ENCODE results near the gene GHDC. TPM values are rescaled to one million over a fixed set of nuclear protein-coding genes. Genes with fewer than 3 reads are reported as not detected.

The GHDC gene, protein sequence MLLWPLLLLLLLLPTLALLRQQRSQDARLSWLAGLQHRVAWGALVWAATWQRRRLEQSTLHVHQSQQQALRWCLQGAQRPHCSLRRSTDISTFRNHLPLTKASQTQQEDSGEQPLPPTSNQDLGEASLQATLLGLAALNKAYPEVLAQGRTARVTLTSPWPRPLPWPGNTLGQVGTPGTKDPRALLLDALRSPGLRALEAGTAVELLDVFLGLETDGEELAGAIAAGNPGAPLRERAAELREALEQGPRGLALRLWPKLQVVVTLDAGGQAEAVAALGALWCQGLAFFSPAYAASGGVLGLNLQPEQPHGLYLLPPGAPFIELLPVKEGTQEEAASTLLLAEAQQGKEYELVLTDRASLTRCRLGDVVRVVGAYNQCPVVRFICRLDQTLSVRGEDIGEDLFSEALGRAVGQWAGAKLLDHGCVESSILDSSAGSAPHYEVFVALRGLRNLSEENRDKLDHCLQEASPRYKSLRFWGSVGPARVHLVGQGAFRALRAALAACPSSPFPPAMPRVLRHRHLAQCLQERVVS
- total RNA-seq (2021) (7.5 to 11.1 TPM (median 11.1 TPM) in 3 replicates), Bru-seq, nascent RNA (percentile 35 among the genes with signal in this experiment)
- long read RNA-seq, experiment 1, transcript GHDC-207 (10 exons, 2,396 nt): major isoform, 6 of 11 reads
- long read RNA-seq, experiment 1, partial matches to known transcripts: 3 of 11 reads
- long read RNA-seq, experiment 1, other reads (novel, unspliced or antisense): 0 of 11 reads
- long read RNA-seq, experiment 2, transcript GHDC-207 (10 exons, 2,396 nt): major isoform, 5 of 22 reads
- long read RNA-seq, experiment 2, partial matches to known transcripts: 8 of 22 reads
- long read RNA-seq, experiment 2, other reads (novel, unspliced or antisense): 8 of 22 reads
- long read RNA-seq, experiment 3, partial matches to known transcripts: 0 of 4 reads
- long read RNA-seq, experiment 3, other reads (novel, unspliced or antisense): 1 of 4 reads

DNA sequence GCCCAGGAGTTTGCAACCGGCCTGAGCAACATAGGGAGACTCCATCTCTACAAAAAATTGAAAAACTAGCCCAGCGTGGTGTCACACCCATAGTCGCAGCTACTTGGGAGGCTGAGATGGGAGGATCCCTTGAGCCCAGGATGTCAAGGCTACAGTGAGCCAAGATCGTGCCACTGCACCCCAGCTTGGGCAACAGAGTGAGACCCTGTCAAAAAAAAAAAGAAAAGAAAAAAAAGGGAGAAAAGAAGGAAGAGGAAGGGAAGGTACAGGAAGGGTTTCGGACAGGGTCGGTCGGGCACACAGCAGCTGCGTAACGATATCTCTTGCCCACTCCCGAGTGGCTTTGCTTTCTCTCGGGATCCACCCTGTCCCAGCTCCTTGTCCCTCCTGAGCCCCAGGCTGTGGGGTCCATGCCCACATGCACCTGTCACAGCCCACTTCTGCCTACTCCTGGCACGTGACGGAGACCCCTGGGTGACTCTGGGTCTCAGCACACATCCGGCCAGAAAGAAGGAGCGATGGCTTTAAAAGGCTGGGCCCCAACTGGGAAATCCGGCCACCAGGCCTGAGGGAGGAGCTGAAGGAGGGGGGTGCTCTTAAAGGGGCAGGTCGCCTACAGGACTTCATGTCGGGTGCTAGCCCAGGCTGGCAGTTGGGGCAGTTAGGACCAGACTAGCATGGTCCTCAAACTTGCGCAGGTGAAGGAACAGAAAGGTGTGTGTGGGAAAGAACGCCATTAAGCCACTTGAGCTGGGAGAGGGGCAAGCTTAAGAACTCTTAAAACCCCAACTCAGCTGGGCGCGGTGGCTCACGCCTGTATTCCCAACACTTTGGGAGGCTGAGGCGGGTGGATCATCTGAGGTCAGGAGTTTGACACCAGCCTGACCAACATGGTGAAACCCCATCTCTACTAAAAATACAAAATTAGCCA, at the start of gene GHDC:
Gene GHDC (minus strand): TSS at position 526 of the 931 bp plus-strand sequence. CDS start 913 bp downstream, outside the sequence.
- no peaks in the 10 kb centered on the region for H3K27me3 Mint-ChIP-seq (ENCODE audit: low read depth)
- H3K4me3 Mint-ChIP-seq: peak within 1 kb of the TSS; percentile 63
- H3K27ac Mint-ChIP-seq: peak within 1 kb of the TSS; percentile 78; the same call in 1 of the 2 replicates
- H3K4me1 Mint-ChIP-seq: peaks cover 16% of the 10 kb centered on the region
- no peak for TF ChIP-seq ESRRA (CRISPR knock-in tag; IDR thresholded peaks at IDR 0.05; ENCODE audit: borderline replicate concordance)
- TF ChIP-seq SP1 (CRISPR knock-in tag; conservative IDR thresholded peaks at IDR 0.05): peak; percentile 96
- TF ChIP-seq, protein P1, sequence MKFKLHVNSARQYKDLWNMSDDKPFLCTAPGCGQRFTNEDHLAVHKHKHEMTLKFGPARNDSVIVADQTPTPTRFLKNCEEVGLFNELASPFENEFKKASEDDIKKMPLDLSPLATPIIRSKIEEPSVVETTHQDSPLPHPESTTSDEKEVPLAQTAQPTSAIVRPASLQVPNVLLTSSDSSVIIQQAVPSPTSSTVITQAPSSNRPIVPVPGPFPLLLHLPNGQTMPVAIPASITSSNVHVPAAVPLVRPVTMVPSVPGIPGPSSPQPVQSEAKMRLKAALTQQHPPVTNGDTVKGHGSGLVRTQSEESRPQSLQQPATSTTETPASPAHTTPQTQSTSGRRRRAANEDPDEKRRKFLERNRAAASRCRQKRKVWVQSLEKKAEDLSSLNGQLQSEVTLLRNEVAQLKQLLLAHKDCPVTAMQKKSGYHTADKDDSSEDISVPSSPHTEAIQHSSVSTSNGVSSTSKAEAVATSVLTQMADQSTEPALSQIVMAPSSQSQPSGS (CRISPR knock-in tag; IDR thresholded peaks at IDR 0.05; ENCODE audit: borderline replicate concordance, low read depth): no peak
- TF ChIP-seq, protein P2, sequence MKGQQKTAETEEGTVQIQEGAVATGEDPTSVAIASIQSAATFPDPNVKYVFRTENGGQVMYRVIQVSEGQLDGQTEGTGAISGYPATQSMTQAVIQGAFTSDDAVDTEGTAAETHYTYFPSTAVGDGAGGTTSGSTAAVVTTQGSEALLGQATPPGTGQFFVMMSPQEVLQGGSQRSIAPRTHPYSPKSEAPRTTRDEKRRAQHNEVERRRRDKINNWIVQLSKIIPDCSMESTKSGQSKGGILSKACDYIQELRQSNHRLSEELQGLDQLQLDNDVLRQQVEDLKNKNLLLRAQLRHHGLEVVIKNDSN (CRISPR knock-in tag; IDR thresholded peaks at IDR 0.05): peak; percentile 88
- no peak for TF ChIP-seq NR1H2 (CRISPR knock-in tag; IDR thresholded peaks at IDR 0.05)
- TF ChIP-seq ZNF232 (CRISPR knock-in tag; IDR thresholded peaks at IDR 0.05): no peak
- TF ChIP-seq, protein P3, sequence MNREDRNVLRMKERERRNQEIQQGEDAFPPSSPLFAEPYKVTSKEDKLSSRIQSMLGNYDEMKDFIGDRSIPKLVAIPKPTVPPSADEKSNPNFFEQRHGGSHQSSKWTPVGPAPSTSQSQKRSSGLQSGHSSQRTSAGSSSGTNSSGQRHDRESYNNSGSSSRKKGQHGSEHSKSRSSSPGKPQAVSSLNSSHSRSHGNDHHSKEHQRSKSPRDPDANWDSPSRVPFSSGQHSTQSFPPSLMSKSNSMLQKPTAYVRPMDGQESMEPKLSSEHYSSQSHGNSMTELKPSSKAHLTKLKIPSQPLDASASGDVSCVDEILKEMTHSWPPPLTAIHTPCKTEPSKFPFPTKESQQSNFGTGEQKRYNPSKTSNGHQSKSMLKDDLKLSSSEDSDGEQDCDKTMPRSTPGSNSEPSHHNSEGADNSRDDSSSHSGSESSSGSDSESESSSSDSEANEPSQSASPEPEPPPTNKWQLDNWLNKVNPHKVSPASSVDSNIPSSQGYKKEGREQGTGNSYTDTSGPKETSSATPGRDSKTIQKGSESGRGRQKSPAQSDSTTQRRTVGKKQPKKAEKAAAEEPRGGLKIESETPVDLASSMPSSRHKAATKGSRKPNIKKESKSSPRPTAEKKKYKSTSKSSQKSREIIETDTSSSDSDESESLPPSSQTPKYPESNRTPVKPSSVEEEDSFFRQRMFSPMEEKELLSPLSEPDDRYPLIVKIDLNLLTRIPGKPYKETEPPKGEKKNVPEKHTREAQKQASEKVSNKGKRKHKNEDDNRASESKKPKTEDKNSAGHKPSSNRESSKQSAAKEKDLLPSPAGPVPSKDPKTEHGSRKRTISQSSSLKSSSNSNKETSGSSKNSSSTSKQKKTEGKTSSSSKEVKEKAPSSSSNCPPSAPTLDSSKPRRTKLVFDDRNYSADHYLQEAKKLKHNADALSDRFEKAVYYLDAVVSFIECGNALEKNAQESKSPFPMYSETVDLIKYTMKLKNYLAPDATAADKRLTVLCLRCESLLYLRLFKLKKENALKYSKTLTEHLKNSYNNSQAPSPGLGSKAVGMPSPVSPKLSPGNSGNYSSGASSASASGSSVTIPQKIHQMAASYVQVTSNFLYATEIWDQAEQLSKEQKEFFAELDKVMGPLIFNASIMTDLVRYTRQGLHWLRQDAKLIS (CRISPR knock-in tag; IDR thresholded peaks at IDR 0.05; ENCODE audit: borderline replicate concordance): no peak
- TF ChIP-seq, protein P4, sequence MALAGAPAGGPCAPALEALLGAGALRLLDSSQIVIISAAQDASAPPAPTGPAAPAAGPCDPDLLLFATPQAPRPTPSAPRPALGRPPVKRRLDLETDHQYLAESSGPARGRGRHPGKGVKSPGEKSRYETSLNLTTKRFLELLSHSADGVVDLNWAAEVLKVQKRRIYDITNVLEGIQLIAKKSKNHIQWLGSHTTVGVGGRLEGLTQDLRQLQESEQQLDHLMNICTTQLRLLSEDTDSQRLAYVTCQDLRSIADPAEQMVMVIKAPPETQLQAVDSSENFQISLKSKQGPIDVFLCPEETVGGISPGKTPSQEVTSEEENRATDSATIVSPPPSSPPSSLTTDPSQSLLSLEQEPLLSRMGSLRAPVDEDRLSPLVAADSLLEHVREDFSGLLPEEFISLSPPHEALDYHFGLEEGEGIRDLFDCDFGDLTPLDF (CRISPR knock-in tag; IDR thresholded peaks at IDR 0.05): no peak
- TF ChIP-seq, protein P5, sequence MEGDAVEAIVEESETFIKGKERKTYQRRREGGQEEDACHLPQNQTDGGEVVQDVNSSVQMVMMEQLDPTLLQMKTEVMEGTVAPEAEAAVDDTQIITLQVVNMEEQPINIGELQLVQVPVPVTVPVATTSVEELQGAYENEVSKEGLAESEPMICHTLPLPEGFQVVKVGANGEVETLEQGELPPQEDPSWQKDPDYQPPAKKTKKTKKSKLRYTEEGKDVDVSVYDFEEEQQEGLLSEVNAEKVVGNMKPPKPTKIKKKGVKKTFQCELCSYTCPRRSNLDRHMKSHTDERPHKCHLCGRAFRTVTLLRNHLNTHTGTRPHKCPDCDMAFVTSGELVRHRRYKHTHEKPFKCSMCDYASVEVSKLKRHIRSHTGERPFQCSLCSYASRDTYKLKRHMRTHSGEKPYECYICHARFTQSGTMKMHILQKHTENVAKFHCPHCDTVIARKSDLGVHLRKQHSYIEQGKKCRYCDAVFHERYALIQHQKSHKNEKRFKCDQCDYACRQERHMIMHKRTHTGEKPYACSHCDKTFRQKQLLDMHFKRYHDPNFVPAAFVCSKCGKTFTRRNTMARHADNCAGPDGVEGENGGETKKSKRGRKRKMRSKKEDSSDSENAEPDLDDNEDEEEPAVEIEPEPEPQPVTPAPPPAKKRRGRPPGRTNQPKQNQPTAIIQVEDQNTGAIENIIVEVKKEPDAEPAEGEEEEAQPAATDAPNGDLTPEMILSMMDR (IDR thresholded peaks at IDR 0.05): no peak
- TF ChIP-seq SMAD4 (CRISPR knock-in tag; IDR thresholded peaks at IDR 0.05): no peak
- TF ChIP-seq, protein P6, sequence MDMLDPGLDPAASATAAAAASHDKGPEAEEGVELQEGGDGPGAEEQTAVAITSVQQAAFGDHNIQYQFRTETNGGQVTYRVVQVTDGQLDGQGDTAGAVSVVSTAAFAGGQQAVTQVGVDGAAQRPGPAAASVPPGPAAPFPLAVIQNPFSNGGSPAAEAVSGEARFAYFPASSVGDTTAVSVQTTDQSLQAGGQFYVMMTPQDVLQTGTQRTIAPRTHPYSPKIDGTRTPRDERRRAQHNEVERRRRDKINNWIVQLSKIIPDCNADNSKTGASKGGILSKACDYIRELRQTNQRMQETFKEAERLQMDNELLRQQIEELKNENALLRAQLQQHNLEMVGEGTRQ (CRISPR knock-in tag; IDR thresholded peaks at IDR 0.05): peak; percentile 85
- TF ChIP-seq PRRX2 (CRISPR knock-in tag; IDR thresholded peaks at IDR 0.05): no peak
- TF ChIP-seq FOXK1 (CRISPR knock-in tag; IDR thresholded peaks at IDR 0.05): no peak; the same call in 1 of the 2 replicates
- TF ChIP-seq ZNF121 (CRISPR knock-in tag; IDR thresholded peaks at IDR 0.05): peak; percentile 97
- TF ChIP-seq, protein P7, sequence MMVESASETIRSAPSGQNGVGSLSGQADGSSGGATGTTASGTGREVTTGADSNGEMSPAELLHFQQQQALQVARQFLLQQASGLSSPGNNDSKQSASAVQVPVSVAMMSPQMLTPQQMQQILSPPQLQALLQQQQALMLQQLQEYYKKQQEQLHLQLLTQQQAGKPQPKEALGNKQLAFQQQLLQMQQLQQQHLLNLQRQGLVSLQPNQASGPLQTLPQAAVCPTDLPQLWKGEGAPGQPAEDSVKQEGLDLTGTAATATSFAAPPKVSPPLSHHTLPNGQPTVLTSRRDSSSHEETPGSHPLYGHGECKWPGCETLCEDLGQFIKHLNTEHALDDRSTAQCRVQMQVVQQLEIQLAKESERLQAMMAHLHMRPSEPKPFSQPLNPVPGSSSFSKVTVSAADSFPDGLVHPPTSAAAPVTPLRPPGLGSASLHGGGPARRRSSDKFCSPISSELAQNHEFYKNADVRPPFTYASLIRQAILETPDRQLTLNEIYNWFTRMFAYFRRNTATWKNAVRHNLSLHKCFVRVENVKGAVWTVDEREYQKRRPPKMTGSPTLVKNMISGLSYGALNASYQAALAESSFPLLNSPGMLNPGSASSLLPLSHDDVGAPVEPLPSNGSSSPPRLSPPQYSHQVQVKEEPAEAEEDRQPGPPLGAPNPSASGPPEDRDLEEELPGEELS (CRISPR knock-in tag; IDR thresholded peaks at IDR 0.05): no peak
- no peak for TF ChIP-seq ZNF263 (CRISPR knock-in tag; IDR thresholded peaks at IDR 0.05; ENCODE audit: low read depth)
- no peak for TF ChIP-seq ZNF138 (CRISPR knock-in tag; conservative IDR thresholded peaks at IDR 0.05)
- TF ChIP-seq JAZF1 (CRISPR knock-in tag; IDR thresholded peaks at IDR 0.05): no peak
- TF ChIP-seq HMGA2 (CRISPR knock-in tag; IDR thresholded peaks at IDR 0.05): no peak
- TF ChIP-seq, protein P8, sequence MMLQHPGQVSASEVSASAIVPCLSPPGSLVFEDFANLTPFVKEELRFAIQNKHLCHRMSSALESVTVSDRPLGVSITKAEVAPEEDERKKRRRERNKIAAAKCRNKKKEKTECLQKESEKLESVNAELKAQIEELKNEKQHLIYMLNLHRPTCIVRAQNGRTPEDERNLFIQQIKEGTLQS (CRISPR knock-in tag; conservative IDR thresholded peaks at IDR 0.05): no peak
- POLR2A ChIA-PET: no interaction called here
- ATAC-seq (peak; percentile 92), DNase-seq (ENCODE audit: low spot score) (peak; percentile 71)
- no peaks in the 10 kb centered on the region for H3K36me3 Mint-ChIP-seq
- H3K9me3 Mint-ChIP-seq: no peaks in the 10 kb centered on the region
- CTCF ChIA-PET: interaction anchor here (0.7 to 3.3 kb wide), 19 partner anchors 9 to 333 kb away, joined by 3 to 29 read pairs (median 4); partner anchors contain the start of genes HCRT, HSPB9, KCNH4 and ODAD4

Data from WTC11 (cell line).